NAMALWA (cell line): ENCODE measurements around the gene WSCD1.

Source experiments
- DNase-seq: peaks from one replicate; pipeline ENCODE4 v3.0.0-alpha.2; 2015; ENCODE audit warnings: low spot score

WSCD1 gene

GRCh38 chr17:6108382-6108781 is 38.2 kb downstream of the WSCD1 start:
- DNase-seq = no peak

GRCh38 chr17:6108987-6109386 is 38.8 kb downstream of the WSCD1 start:
- no peak for DNase-seq

GRCh38 chr17:6109536-6109935 is 39.4 kb downstream of the WSCD1 start:
- no peak for DNase-seq

- no peak for DNase-seq
These were observed 39.9 kb downstream of the WSCD1 start for GRCh38 chr17:6110088-6110487.

GRCh38 chr17:6110592-6110991 is 40.4 kb downstream of the WSCD1 start:
- DNase-seq = no peak

- DNase-seq = no peak
These were observed 50.2 kb downstream of the WSCD1 start for GRCh38 chr17:6120351-6120750.

- DNase-seq = no peak
These were observed 54.7 kb downstream of the WSCD1 start for GRCh38 chr17:6124856-6125255.

GRCh38 chr17:6126768-6127167 is 56.6 kb downstream of the WSCD1 start:
- DNase-seq = no peak

- DNase-seq = no peak
These were observed 64.5 kb downstream of the WSCD1 start for GRCh38 chr17:6134721-6135120.

- no peak for DNase-seq
These were observed 65.1 kb downstream of the WSCD1 start for GRCh38 chr17:6135236-6135635.

- no peak for DNase-seq
These were observed 65.8 kb downstream of the WSCD1 start for GRCh38 chr17:6135996-6136395.

- no peak for DNase-seq
These were observed 67.7 kb downstream of the WSCD1 start for GRCh38 chr17:6137716-6138502.

GRCh38 chr17:6138761-6139446 is 68.7 kb downstream of the WSCD1 start:
- no peak for DNase-seq

GRCh38 chr17:6139447-6139832 is 69.3 kb downstream of the WSCD1 start:
- no peak for DNase-seq

- no peak for DNase-seq
These were observed 70.0 kb downstream of the WSCD1 start for GRCh38 chr17:6140188-6140587.

- DNase-seq = no peak
These were observed 70.7 kb downstream of the WSCD1 start for GRCh38 chr17:6140728-6141330.

- no peak for DNase-seq
These were observed 72.5 kb downstream of the WSCD1 start for GRCh38 chr17:6142701-6143100.

- DNase-seq = peak; percentile 3
These were observed 75.8 kb downstream of the WSCD1 start for GRCh38 chr17:6145946-6146345.

- no peak for DNase-seq
These were observed 76.9 kb downstream of the WSCD1 start for GRCh38 chr17:6147042-6147441.

- DNase-seq = no peak
These were observed 83.2 kb downstream of the WSCD1 start for GRCh38 chr17:6153375-6153774.

GRCh38 chr17:6157716-6158115 is 87.5 kb downstream of the WSCD1 start:
- no peak for DNase-seq

GRCh38 chr17:6159541-6160231 is 89.5 kb downstream of the WSCD1 start:
- no peak for DNase-seq

- DNase-seq = no peak
These were observed 90.0 kb downstream of the WSCD1 start for GRCh38 chr17:6160232-6160555.
